GM23248 (cell line): ENCODE measurements around the gene FBXL5. TPM values are rescaled to one million over a fixed set of nuclear protein-coding genes. Genes with fewer than 3 reads are reported as not detected.

Experiments
- DNase-seq: peaks from one replicate; pipeline ENCODE4 v3.0.0-alpha.2; 2015
- H2AFZ ChIP-seq: fragments of 200-600 bp; sonication (generic); 2 replicates; pipeline ENCODE4 v1.6.1; 2016; ENCODE audit warnings: antibody characterized with exemption
- H3F3A ChIP-seq: fragments of 200-600 bp; sonication (generic); 2 replicates; pipeline ENCODE4 v1.6.1; 2016; ENCODE audit warnings: mild to moderate bottlenecking, antibody characterized with exemption, mixed run types; ENCODE audit not compliant: insufficient read depth
- H3K27ac ChIP-seq: fragments of 200-600 bp; sonication (generic); 2 replicates; pipeline ENCODE4 v1.5.1; 2016; ENCODE audit warnings: mild to moderate bottlenecking
- H3K27me3 ChIP-seq: fragments of 200-600 bp; sonication (generic); replicated peaks from 2 replicates; pipeline ENCODE4 v1.6.1; 2016; ENCODE audit warnings: mild to moderate bottlenecking; ENCODE audit not compliant: insufficient read depth
- H3K36me3 ChIP-seq: fragments of 200-600 bp; sonication (generic); 2 replicates; pipeline ENCODE4 v1.6.1; 2016; ENCODE audit warnings: low read depth, mild to moderate bottlenecking
- H3K4me1 ChIP-seq: fragments of 200-600 bp; sonication (generic); 2 replicates; pipeline ENCODE4 v1.6.1; 2016; ENCODE audit warnings: mild to moderate bottlenecking; ENCODE audit not compliant: insufficient read depth
- H3K4me2 ChIP-seq: fragments of 200-600 bp; sonication (generic); one replicate; pipeline ENCODE4 v1.6.1; 2016; ENCODE audit warnings: mild to moderate bottlenecking; ENCODE audit not compliant: unreplicated experiment
- H3K4me3 ChIP-seq: fragments of 200-600 bp; sonication (generic); 2 replicates; pipeline ENCODE4 v1.5.1; 2016; ENCODE audit warnings: mild to moderate bottlenecking
- H3K79me2 ChIP-seq: fragments of 200-600 bp; sonication (generic); 2 replicates; pipeline ENCODE4 v1.6.1; 2016; ENCODE audit warnings: mild to moderate bottlenecking; ENCODE audit not compliant: insufficient read depth
- H3K9ac ChIP-seq: fragments of 200-600 bp; sonication (generic); 2 replicates; pipeline ENCODE4 v1.6.1; 2016; ENCODE audit warnings: mild to moderate bottlenecking
- H3K9me2 ChIP-seq: fragments of 200-600 bp; sonication (generic); 2 replicates; pipeline ENCODE4 v1.6.1; 2016; ENCODE audit warnings: mixed run types, mild to moderate bottlenecking, moderate library complexity; ENCODE audit not compliant: insufficient read depth
- H3K9me3 ChIP-seq: fragments of 200-600 bp; sonication (generic); one replicate; pipeline ENCODE4 v1.6.1; 2017; ENCODE audit warnings: low read depth
- H4K20me1 ChIP-seq: fragments of 200-600 bp; sonication (generic); 2 replicates; pipeline ENCODE4 v1.6.0; 2016; ENCODE audit not compliant: insufficient read depth
- EZH2 ChIP-seq: fragments of 200-600 bp; sonication (generic); IDR thresholded peaks from 2 replicates; pipeline ENCODE4 v1.6.1; 2018; ENCODE audit warnings: antibody characterized with exemption, mild to moderate bottlenecking; ENCODE audit not compliant: insufficient read depth, poor library complexity, severe bottlenecking
- EZH2phosphoT487 ChIP-seq: fragments of 200-600 bp; sonication (generic); IDR thresholded peaks from 2 replicates; pipeline ENCODE4 v1.6.1; 2018; ENCODE audit warnings: antibody characterized with exemption, moderate library complexity, mild to moderate bottlenecking, low read depth; ENCODE audit not compliant: insufficient read depth
- WGBS, 2 experiments: methylation state at CpG; one replicate each; pipeline ENCODE4 v1.1.6; 2015 to 2017; ENCODE audit warnings: low lambda C conversion rate in 2 of 2, low coverage in 1 of 2; ENCODE audit errors: missing lambda C conversion rate in 2 of 2; 5-methylcytosine and 5-hydroxymethylcytosine counted together
- in situ Hi-C: fragments of 300-500 bp; cut with MboI; formaldehyde crosslinking; loops from 2 replicates; pipeline ENCODE4 v1.15.0; 2020
- polyA plus RNA-seq: library from polyadenylated mRNA; unstranded; fragments of >200 nt; fragmentation: Nextera tagmentation; extraction: Ambion mirVana; gene quantifications from 2 replicates; pipeline ENCODE4 v1.2.1, GENCODE V29; 2016
- total RNA-seq: library from RNA; depleted of rRNA; stranded (reverse); fragments of >200 nt; shearing (Covaris generic); gene quantifications from 2 replicates; pipeline ENCODE4 v1.2.3, GENCODE V29; 2014

The FBXL5 gene
- total and polyA plus RNA-seq, 2 experiments from 2014 or later: 55.6 to 82.7 TPM

DNA sequence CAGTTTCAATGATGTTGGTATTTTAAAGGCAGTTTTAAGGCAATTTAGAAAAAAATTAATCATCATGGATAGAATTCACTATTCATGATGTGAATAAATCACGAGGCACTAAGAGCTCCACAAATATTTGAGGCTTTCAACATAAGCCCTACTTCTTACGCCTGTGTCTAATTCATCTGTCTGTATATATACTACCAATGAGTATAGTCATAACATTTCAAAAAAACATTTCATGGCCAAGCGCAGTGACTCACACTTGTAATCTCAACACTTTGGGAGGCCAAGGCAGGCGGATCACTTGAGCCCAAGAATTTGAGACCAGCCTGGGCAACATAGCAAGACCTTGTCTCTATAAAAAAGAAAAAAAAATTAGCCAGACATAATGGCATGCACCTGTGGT lies 56.5 kb downstream of the FBXL5 start:
- Histone ChIP-seq H3K9ac (no peak overlapping the region), H3K9me2 (no peaks in the 10 kb centered on the region), H3F3A (0 out of 2 replicates have a peak, but pooled peaks cover 8% of the 10 kb centered on the region), H3K27ac (no peak overlapping the region), H3K36me3 (peaks cover 31% of the 10 kb centered on the region), H2AFZ (no peak overlapping the region), H3K79me2 (no peaks in the 10 kb centered on the region), H3K9me3 (no peaks in the 10 kb centered on the region), H4K20me1 (no peaks in the 10 kb centered on the region), H3K27me3 (no peaks in the 10 kb centered on the region), H3K4me3 (no peak overlapping the region), H3K4me2 (no peak overlapping the region), H3K4me1 (no peaks in the 10 kb centered on the region)
- TF ChIP-seq EZH2phosphoT487: no peak
- DNase-seq: peak; percentile 5
- WGBS, 2 experiments: 95 to 100% methylated on average over 4 of the region's 4 CpGs
- in situ Hi-C loops: no loop called here

DNA sequence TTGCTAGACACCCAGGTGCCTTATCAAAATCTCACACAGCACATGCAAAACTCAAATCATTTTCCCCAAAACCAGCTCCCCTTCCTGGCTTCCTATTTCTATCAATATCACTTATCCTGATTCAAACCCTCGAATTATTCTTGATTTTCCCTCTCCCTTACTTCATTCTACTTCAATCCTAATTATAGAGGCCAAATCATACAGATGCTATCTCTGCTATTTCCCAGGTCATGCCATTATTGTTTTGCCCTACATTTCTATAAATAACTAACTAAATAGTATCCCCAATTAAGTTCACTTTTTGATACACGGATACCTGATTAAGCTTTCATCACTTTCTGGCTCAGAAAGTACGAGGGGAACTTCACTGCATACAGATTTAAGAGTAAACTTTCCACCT lies 62.4 kb downstream of the FBXL5 start:
- H3K4me2 ChIP-seq: no peak overlapping the region
- in situ Hi-C loops: no loop called here

DNA sequence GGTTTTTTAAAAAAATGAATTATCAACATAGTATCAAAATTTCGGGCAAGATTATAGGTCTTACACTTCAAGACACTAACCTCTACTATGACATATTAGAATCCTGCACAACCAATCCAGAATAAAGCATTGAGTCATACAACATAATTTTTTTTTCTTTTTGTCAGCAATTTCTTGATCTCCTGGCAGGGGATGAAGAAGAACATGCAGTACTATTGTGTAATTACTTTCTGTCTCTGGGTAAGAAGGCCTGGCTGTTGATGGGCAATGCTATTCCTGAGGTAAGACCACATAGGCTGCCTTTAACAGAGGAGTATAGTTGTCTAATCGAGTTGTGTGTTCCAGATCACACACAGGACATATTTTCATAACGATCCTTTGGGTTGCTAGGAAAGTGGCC lies 67.5 kb downstream of the FBXL5 start:
- no peaks in the 10 kb centered on the region for H3K9me3 ChIP-seq
- DNase-seq: peak; percentile 9
- H3K36me3 ChIP-seq: no peaks in the 10 kb centered on the region
- no peak for TF ChIP-seq EZH2
- no peak for TF ChIP-seq EZH2phosphoT487
- no peak overlapping the region for H3K27ac ChIP-seq
- WGBS, 2 experiments: 40 to 43% methylated on average over 3 of the region's 3 CpGs
- in situ Hi-C loops: no loop called here
- H3K4me3 ChIP-seq: no peak overlapping the region
- H3K79me2 ChIP-seq: no peaks in the 10 kb centered on the region
- no peak overlapping the region for H3K9ac ChIP-seq
- no peak overlapping the region for H3K4me2 ChIP-seq
- peaks cover 9% of the 10 kb centered on the region; the same call in 1 of the 2 replicates for H3K9me2 ChIP-seq
- H3F3A ChIP-seq: no peaks in the 10 kb centered on the region
- H2AFZ ChIP-seq: no peak overlapping the region
- no peaks in the 10 kb centered on the region for H3K27me3 ChIP-seq
- H3K4me1 ChIP-seq: no peaks in the 10 kb centered on the region
- H4K20me1 ChIP-seq: no peaks in the 10 kb centered on the region

More for the DNA sequence above, 62.4 kb downstream of the FBXL5 start:
- Histone ChIP-seq H3F3A (no peaks in the 10 kb centered on the region), H3K9ac (no peak overlapping the region), H4K20me1 (no peaks in the 10 kb centered on the region), H3K79me2 (no peaks in the 10 kb centered on the region), H3K36me3 (0 out of 2 replicates have a peak, but pooled peaks cover 11% of the 10 kb centered on the region), H3K27me3 (no peaks in the 10 kb centered on the region), H3K4me3 (no peak overlapping the region), H3K9me2 (no peaks in the 10 kb centered on the region), H2AFZ (no peak overlapping the region), H3K9me3 (no peaks in the 10 kb centered on the region), H3K4me1 (no peaks in the 10 kb centered on the region), H3K27ac (no peak overlapping the region)
- TF ChIP-seq EZH2phosphoT487: no peak
- no peak for TF ChIP-seq EZH2
- DNase-seq: no peak
- WGBS, 2 experiments: 98 to 100% methylated on average over 3 of the region's 3 CpGs

DNA sequence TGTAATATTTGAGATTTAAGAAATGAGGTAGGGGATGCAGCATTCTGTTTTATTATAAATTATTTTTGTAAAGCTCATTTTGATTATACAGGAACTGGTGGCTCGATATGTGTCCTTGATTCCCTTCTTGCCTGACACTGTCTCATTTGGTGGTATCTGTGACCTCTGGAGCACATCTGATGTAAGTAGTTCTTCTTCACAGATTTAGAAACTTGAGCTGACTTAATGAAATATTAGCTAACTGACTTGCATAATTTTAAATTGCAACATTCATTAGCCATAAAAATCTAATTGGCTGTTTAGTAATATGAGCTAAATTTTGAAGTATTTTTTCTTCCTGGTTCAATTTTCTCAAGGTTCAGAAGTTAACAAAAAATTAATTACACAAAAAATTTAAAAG lies 69.1 kb downstream of the FBXL5 start:
- no peak overlapping the region for H3K4me2 ChIP-seq
- no peaks in the 10 kb centered on the region for H3K27me3 ChIP-seq
- peaks cover 9% of the 10 kb centered on the region; the same call in 1 of the 2 replicates for H3K9me2 ChIP-seq
- H3K4me1 ChIP-seq: peaks cover 5% of the 10 kb centered on the region; the same call in 1 of the 2 replicates
- no peaks in the 10 kb centered on the region for H3F3A ChIP-seq
- no peak overlapping the region for H2AFZ ChIP-seq
- peak; percentile 4 for DNase-seq
- TF ChIP-seq EZH2 (no peak), EZH2phosphoT487 (no peak)
- H3K9ac ChIP-seq: no peak overlapping the region
- WGBS, 2 experiments: 91 to 100% methylated on average over 1 of the region's 1 CpG
- H4K20me1 ChIP-seq: no peaks in the 10 kb centered on the region
- no peaks in the 10 kb centered on the region for H3K79me2 ChIP-seq
- H3K9me3 ChIP-seq: no peaks in the 10 kb centered on the region
- no peak overlapping the region for H3K27ac ChIP-seq
- no peak overlapping the region for H3K4me3 ChIP-seq
- in situ Hi-C loops: no loop called here
- no peaks in the 10 kb centered on the region for H3K36me3 ChIP-seq

DNA sequence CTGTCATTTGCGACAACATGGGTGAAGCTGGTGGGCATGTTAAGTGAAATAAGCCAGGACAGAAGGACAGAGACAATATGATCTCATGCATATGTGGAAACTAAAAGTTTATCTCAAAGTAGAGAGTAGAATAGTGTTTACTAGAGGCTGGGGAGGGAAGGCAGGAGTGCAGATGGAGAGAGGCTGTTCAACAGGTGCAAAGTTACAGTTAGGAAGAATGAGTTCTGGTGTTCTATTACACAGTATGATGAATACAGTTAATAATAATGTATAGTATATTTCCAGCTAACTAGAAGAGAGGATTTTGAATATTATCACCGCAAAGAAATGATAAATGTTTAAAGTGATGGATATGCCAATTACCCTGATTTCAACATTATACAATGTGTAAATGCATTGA lies 69.8 kb downstream of the FBXL5 start:
- Histone ChIP-seq H4K20me1 (no peaks in the 10 kb centered on the region), H3K9ac (no peak overlapping the region), H3K27me3 (no peaks in the 10 kb centered on the region), H3K27ac (no peak overlapping the region), H3K4me3 (no peak overlapping the region), H3K36me3 (no peaks in the 10 kb centered on the region), H3K79me2 (no peaks in the 10 kb centered on the region), H3K9me3 (no peaks in the 10 kb centered on the region), H3K4me2 (no peak overlapping the region), H2AFZ (no peak overlapping the region), H3F3A (no peaks in the 10 kb centered on the region), H3K4me1 (peaks cover 5% of the 10 kb centered on the region; the same call in 1 of the 2 replicates), H3K9me2 (peaks cover 9% of the 10 kb centered on the region; the same call in 1 of the 2 replicates)
- TF ChIP-seq EZH2 (no peak), EZH2phosphoT487 (no peak)
- in situ Hi-C loops: no loop called here
- no peak for DNase-seq
- WGBS, 2 experiments: 97 to 98% methylated on average over 2 of the region's 2 CpGs
